Activated naive CD8-positive, alpha-beta T cell treated with anti-CD3 and anti-CD28 coated beads, Interleukin-2, amount 50 U/mL, for 24 hours (primary cell): ENCODE measurements around the gene ARL4C.
"Not testable (repeated sequence)": the region's sequence is repeated elsewhere in the genome, so short reads cannot be mapped to it uniquely, and the experiment has no call there.

Experiments
- ATAC-seq: fragments of 150-1000 bp; cut with Tn5 transposase; one replicate; pipeline ENCODE4 v1.10.0; 2021
- DNase-seq: peaks from one replicate; pipeline ENCODE4 v3.0.0; 2021
- H3K27ac Mint-ChIP-seq: one replicate; pipeline ENCODE4 v1.8.0; 2021; ENCODE audit warnings: mild to moderate bottlenecking, mixed read lengths
- H3K27me3 Mint-ChIP-seq: one replicate; pipeline ENCODE4 v1.8.0; 2021; ENCODE audit warnings: mixed read lengths
- H3K36me3 Mint-ChIP-seq: one replicate; pipeline ENCODE4 v1.8.0; 2021; ENCODE audit warnings: low read depth, mixed read lengths
- H3K4me1 Mint-ChIP-seq: one replicate; pipeline ENCODE4 v1.8.0; 2021; ENCODE audit warnings: mixed read lengths
- H3K4me3 Mint-ChIP-seq: one replicate; pipeline ENCODE4 v1.8.0; 2021; ENCODE audit warnings: mild to moderate bottlenecking, moderate library complexity, mixed read lengths
- H3K9me3 Mint-ChIP-seq: one replicate; pipeline ENCODE4 v1.8.0; 2021; ENCODE audit warnings: mixed read lengths

Gene ARL4C

GRCh38 chr2:234469972-234470371 is 26.9 kb downstream of the ARL4C start:
- H3K27me3 Mint-ChIP-seq: no peaks in the 10 kb centered on the region
- no peak overlapping the region for H3K4me3 Mint-ChIP-seq
- ATAC-seq (no peak), DNase-seq (no peak)
- H3K9me3 Mint-ChIP-seq: peaks cover 11% of the 10 kb centered on the region
- no peak overlapping the region for H3K27ac Mint-ChIP-seq
- peaks cover 34% of the 10 kb centered on the region for H3K4me1 Mint-ChIP-seq
- no peaks in the 10 kb centered on the region for H3K36me3 Mint-ChIP-seq

DNA sequence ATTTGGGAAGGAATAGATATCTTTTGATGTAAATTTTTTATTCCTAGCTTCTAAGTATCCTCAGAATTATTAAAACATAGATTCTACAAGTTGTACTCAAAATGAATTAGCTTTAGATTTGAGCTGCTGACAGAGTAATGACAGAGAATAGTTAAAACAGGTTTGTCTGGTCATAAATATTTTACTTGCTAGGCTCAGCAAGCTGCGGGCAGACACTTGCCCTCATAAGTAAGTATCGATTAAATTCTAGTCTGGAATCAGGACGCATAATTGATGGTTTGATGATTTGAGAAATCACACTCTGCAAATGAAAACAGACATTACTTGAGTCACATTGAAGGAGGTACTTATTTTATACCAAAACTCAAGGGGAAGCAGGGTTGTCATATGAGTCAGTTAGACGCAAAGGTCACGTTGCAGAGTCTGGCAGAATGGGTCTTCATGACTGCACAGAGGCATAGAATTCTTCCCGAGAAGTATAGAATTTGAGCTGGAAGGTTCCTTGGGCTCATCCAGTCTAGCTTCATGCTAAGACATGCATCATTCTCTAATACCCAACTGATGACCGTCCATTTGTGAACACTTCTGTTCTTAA is 27.5 kb downstream of the ARL4C start:
- ATAC-seq: peak; percentile 90
- Mint-ChIP-seq H3K27me3 (no peaks in the 10 kb centered on the region), H3K27ac (peak overlapping the region; percentile 46), H3K36me3 (no peaks in the 10 kb centered on the region), H3K4me3 (no peak overlapping the region), H3K9me3 (peaks cover 11% of the 10 kb centered on the region), H3K4me1 (peaks cover 36% of the 10 kb centered on the region)
- DNase-seq: no peak

DNA sequence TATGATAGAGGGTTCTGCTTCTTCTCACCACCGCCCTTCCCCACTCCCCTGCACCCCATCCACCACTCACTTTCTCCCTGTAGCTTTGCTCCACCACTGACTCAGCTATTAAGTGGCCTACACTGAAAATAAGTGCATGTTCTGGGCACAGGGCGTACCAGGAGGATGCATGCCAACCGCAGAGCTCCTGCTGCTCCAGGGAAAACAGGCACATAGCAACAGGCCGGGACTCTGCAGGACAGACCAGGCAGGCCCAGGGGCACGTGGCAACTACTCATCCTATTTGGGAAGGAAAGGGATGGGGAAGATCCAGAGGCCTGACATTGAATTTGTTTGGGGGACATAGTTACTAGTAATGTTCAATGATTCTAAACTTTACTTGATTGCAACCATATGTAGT is 28.4 kb downstream of the ARL4C start:
- Mint-ChIP-seq H3K27me3 (no peaks in the 10 kb centered on the region), H3K27ac (no peak overlapping the region), H3K4me3 (no peak overlapping the region), H3K9me3 (peaks cover 5% of the 10 kb centered on the region), H3K36me3 (no peaks in the 10 kb centered on the region), H3K4me1 (peaks cover 45% of the 10 kb centered on the region)
- ATAC-seq (no peak), DNase-seq (no peak)

DNA sequence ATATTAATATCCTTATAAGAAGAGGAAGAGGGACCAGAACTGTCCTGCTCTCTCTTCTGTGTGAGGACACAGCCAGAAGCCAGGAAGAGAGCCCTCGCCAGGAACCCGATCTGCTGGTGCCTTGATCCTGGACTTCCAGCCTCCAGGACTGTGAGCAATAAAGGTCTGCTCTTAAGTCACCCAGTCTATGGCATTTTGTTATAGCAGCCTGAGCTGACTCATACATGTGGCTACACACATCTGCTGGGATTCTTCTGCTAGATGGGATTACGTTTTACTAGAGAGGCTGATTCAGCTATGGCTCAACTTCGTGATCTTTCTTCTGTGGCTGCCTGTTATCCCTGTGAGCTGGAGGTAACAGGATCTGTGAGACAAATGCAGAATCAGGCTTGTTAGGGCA is 29.6 kb downstream of the ARL4C start:
- no peak for DNase-seq
- H3K4me1 Mint-ChIP-seq: peaks cover 56% of the 10 kb centered on the region
- H3K27me3 Mint-ChIP-seq: no peaks in the 10 kb centered on the region
- no peak overlapping the region for H3K27ac Mint-ChIP-seq
- H3K9me3 Mint-ChIP-seq: peaks cover 3% of the 10 kb centered on the region
- no peak overlapping the region for H3K4me3 Mint-ChIP-seq
- peak; percentile 34 for ATAC-seq
- no peaks in the 10 kb centered on the region for H3K36me3 Mint-ChIP-seq

GRCh38 chr2:234464291-234464645 is 32.6 kb downstream of the ARL4C start:
- H3K4me1 Mint-ChIP-seq: peaks cover 65% of the 10 kb centered on the region
- H3K4me3 Mint-ChIP-seq: peak overlapping the region; percentile 66
- H3K9me3 Mint-ChIP-seq: no peaks in the 10 kb centered on the region
- no peaks in the 10 kb centered on the region for H3K27me3 Mint-ChIP-seq
- ATAC-seq: peak; percentile 65
- no peak for DNase-seq
- H3K36me3 Mint-ChIP-seq: no peaks in the 10 kb centered on the region
- peak overlapping the region; percentile 76 for H3K27ac Mint-ChIP-seq

- Mint-ChIP-seq H3K36me3 (no peaks in the 10 kb centered on the region), H3K4me1 (peaks cover 66% of the 10 kb centered on the region), H3K4me3 (peak overlapping the region; percentile 66), H3K27me3 (no peaks in the 10 kb centered on the region), H3K9me3 (no peaks in the 10 kb centered on the region), H3K27ac (peak overlapping the region; percentile 76)
- DNase-seq (peak; percentile 42), ATAC-seq (peak; percentile 78)
Observed at GRCh38 chr2:234463626-234464290, 33.1 kb downstream of the ARL4C start.

DNA sequence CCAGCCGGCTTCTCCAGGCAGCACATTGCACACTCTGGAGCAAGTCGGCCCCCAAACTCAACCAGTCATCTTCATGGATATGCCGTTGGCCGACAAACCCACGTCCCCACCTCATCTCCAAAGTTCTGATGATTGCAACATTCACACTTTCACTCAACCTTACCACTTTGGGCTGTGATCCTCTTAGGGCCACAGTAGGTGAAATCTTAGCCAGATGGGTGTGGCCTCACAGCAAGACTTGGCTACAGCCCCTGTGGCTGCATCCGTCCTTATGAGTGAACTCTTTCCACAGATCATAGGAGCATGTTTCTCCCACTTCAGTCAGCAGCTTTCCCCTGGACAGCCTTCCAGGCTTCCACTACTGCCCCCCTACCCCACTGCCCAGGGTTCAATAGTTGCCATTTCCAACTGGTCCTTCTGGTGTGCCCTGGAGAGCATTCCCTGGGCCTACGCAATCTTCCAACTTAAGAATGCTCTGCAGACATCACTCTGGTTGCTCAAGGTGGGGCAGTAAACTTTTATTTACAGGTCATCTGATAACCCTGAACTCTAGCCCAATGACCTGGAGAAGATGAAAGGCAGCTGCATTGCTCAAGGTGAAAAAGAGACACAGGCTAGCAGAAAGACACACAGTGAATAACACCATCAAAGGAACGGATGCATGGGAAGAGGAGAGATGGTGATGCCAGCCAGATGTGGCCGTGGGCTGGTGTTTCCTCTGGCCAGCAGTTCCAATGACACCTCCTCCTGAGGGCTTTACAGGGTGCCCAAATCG is 34.5 kb downstream of the ARL4C start:
- H3K4me3 Mint-ChIP-seq: peak overlapping the region; percentile 32
- H3K27ac Mint-ChIP-seq: no peak overlapping the region

DNA sequence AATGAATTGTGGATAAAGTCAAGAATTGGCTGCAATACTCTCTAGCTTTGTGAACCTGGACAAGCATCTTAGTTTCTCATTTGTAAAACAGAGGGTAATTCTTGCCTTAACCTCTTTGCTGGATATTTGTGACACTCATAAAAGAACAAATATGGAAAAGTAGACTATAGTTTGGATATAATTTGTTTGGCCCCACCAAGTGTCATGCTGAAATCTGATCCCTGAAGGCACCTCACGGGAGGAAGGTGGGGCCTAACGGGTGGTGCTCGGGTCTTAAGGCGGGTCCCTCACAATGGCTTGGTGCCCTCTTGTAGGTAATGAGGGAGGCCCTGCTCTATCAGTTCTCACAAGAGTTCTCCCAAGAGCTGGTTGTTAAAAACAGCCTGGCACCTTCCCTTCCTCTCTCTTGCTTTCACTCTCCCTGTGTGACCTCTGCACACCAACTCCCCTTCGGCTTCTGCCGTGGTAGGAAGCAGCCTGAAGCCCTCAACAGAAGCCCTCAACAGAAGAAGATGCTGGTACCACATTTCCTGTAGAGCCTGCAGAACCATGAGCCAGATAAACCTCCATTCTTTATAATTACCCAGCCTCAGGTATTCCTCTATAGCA is 37.4 kb downstream of the ARL4C start:
- ATAC-seq (no peak), DNase-seq (no peak)
- no peaks in the 10 kb centered on the region for H3K27me3 Mint-ChIP-seq
- peak overlapping the region; percentile 35 for H3K4me3 Mint-ChIP-seq
- H3K27ac Mint-ChIP-seq: peak overlapping the region; percentile 29
- no peaks in the 10 kb centered on the region for H3K36me3 Mint-ChIP-seq
- H3K9me3 Mint-ChIP-seq: peaks cover 4% of the 10 kb centered on the region
- peaks cover 72% of the 10 kb centered on the region for H3K4me1 Mint-ChIP-seq

More for the DNA sequence above, 34.5 kb downstream of the ARL4C start:
- Mint-ChIP-seq H3K4me1 (peaks cover 64% of the 10 kb centered on the region), H3K9me3 (peaks cover 3% of the 10 kb centered on the region), H3K36me3 (no peaks in the 10 kb centered on the region), H3K27me3 (no peaks in the 10 kb centered on the region)
- ATAC-seq (no peak), DNase-seq (no peak)

DNA sequence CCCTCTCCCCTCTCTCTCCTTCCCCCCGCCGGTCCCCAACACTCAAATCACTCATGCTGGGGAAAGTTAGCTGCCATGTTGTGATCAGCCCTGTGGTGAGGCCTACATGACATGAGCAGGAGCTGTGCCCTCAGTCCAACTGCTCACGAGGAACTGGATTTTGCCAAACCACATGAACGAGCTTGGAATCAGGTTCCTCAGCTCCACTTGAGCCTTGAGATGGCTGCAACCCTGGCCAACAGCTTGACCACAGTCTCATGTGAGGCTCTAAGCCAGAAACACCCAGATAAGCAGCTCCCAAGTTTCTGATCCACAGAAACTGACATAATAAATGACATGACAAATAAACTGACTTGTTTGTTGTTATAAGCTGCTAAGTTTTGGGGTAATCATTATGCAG is 38.4 kb downstream of the ARL4C start:
- no peak overlapping the region for H3K4me3 Mint-ChIP-seq
- no peaks in the 10 kb centered on the region for H3K36me3 Mint-ChIP-seq
- ATAC-seq (no peak), DNase-seq (no peak)
- no peak overlapping the region for H3K27ac Mint-ChIP-seq
- peaks cover 72% of the 10 kb centered on the region for H3K4me1 Mint-ChIP-seq
- peaks cover 4% of the 10 kb centered on the region for H3K9me3 Mint-ChIP-seq
- no peaks in the 10 kb centered on the region for H3K27me3 Mint-ChIP-seq

DNA sequence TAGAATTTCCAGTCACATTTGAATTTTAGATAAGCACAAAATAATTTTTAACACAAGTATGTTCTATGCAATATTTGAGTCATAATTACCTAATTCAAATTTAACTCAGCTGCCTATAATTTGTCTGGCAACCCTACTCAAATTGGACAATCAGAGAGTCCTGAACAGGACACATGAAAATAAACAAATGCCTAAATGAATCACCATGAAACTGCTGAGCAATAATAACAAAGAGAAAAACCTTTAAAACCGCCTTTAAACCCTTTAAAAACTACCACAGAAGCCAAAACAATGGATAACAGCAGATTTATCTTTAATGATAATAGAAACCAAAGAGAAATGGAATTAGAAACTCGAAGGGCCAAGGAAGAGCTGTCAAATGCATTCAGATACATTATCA is 39.5 kb downstream of the ARL4C start:
- peaks cover 72% of the 10 kb centered on the region for H3K4me1 Mint-ChIP-seq
- peaks cover 4% of the 10 kb centered on the region for H3K9me3 Mint-ChIP-seq
- DNase-seq: no peak
- no peak for ATAC-seq
- no peaks in the 10 kb centered on the region for H3K36me3 Mint-ChIP-seq
- no peak overlapping the region for H3K4me3 Mint-ChIP-seq
- no peaks in the 10 kb centered on the region for H3K27me3 Mint-ChIP-seq
- no peak overlapping the region for H3K27ac Mint-ChIP-seq

DNA sequence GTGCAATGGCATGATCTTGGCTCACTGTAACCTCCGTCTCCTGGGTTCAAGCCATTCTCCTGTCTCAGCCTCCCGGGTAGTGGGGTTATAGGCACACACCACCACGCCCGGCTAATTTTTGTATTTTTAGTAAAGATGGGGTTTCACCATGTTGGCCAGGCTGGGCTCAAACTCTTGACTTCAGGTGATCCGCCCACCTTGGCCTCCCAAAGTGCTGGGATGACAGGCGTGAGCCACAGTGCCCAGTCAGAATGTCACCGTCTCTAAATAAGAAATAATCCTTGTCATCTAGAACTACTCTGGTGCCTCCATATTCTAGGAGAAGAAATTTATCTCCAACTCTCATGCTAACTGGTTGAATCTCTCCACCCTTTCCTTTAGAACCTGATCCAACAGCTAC is 41.6 kb downstream of the ARL4C start:
- not testable (repeated sequence) for ATAC-seq, DNase-seq, H3K36me3 Mint-ChIP-seq, H3K9me3 Mint-ChIP-seq, H3K27me3 Mint-ChIP-seq
- peaks cover 82% of the 10 kb centered on the region for H3K4me1 Mint-ChIP-seq
- H3K4me3 Mint-ChIP-seq: peak overlapping the region; percentile 50
- peak overlapping the region; percentile 94 for H3K27ac Mint-ChIP-seq

DNA sequence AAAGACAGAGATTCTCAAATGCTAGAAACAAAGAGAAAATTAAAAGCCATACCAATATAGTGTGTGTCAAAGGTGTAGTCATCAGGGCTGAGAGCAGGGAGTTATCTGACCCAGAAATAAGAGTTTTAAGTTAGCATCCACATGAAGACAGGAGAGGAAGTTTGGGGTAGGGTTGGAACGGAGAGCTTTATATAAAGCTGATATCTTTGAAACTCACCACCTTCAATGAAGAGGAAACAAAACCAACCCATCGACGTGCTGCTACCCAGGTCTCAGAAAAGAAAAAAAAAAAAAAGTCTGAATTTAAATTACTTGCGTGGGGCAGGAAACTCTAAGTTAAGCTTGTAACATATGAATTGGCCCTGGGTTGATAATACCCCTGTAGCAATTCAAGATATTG is 42.4 kb downstream of the ARL4C start:
- Mint-ChIP-seq H3K4me3 (peak overlapping the region; percentile 84), H3K9me3 (peaks cover 4% of the 10 kb centered on the region), H3K4me1 (peaks cover 83% of the 10 kb centered on the region), H3K27ac (peak overlapping the region; percentile 94), H3K36me3 (no peaks in the 10 kb centered on the region), H3K27me3 (no peaks in the 10 kb centered on the region)
- peak; percentile 50 for ATAC-seq
- DNase-seq: no peak

DNA sequence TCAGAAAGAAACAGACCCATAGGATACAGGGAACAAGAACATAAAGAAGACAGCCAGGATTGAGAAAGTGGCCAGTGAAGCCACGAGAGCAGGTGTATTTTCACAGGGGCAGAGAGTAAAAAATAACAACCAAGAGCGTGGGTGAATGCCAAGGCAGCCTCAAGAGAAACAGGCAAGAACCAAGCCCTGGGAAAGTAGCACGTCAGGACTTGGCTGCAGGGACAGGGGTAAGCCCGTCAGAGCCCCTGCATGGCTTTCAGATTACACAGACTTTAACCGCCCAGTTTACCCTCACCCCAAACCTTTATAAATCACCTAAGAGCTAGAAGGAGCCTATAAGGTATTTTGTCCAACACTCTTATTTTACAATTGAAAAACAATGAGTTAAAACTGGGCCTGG is 43.7 kb downstream of the ARL4C start:
- Mint-ChIP-seq H3K27ac (peak overlapping the region; percentile 94), H3K36me3 (no peaks in the 10 kb centered on the region), H3K4me3 (peak overlapping the region; percentile 84), H3K27me3 (no peaks in the 10 kb centered on the region), H3K9me3 (peaks cover 4% of the 10 kb centered on the region), H3K4me1 (peaks cover 81% of the 10 kb centered on the region)
- ATAC-seq (peak; percentile 57), DNase-seq (no peak)

- Mint-ChIP-seq H3K4me1 (peaks cover 90% of the 10 kb centered on the region), H3K36me3 (no peaks in the 10 kb centered on the region), H3K9me3 (no peaks in the 10 kb centered on the region), H3K27me3 (no peaks in the 10 kb centered on the region), H3K4me3 (peak overlapping the region; percentile 84), H3K27ac (peak overlapping the region; percentile 94)
- DNase-seq (no peak), ATAC-seq (no peak)
Observed at GRCh38 chr2:234451852-234452625, 44.8 kb downstream of the ARL4C start.
